Measurements from ENCODE around the gene AMPD1. TPM values are rescaled to one million over a fixed set of nuclear protein-coding genes. Genes with fewer than 3 reads are reported as not detected.

AMPD1 gene
- total RNA-seq (2014; rRNA removed; shearing (Covaris generic)) (not detected in 2 replicates), polyA plus RNA-seq (2016; fragmentation: Nextera tagmentation; extraction: Ambion mirVana) (0.27 TPM in 1 of 2 replicates, not detected in the other)
- long read RNA-seq: 0 reads

DNA sequence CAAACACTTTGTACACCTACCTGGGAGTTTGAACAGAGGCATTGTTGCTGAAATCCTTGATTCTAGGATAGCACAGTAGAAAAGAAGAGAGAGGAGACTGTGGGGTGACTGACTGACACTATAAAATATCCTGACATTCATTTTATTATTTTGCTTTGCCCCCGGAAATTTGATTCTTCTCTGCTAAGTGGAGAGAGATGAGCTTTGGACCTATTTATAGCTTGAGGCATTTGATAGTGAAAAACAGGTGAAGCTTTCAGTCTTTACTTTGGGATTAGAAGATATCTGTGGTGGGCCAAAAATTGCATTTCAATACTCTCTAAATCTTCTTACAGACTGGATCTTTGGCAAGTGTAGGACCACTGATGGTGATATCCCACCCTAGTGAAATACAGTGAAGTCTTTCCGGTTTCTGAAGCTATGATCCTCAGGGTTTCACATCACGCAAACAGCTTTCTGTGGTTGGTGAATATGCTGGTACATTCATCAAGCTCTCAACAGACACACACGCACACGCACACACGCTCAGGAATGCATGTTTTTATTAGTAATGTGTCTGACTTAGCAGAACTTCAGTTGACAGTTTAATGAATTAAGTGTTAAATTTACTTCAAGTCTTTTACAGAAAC lies at the start of gene AMPD1:
Gene AMPD1 (minus strand): TSS at position 117 of the 629 bp plus-strand sequence. CDS start 75 bp downstream, at position 42.
- Histone ChIP-seq H3K79me2 (replicated peaks; ENCODE audit: insufficient read depth) (no peaks in the 10 kb centered on the region), H3K36me3 (ENCODE audit: insufficient read depth) (no peaks in the 10 kb centered on the region), H3K27ac (ENCODE audit: low read depth) (no peak within 1 kb of the TSS), H3K9me2 (ENCODE audit: insufficient read depth) (no peaks in the 10 kb centered on the region), H4K20me1 (replicated peaks; ENCODE audit: insufficient read depth) (no peaks in the 10 kb centered on the region), H3K27me3 (ENCODE audit: insufficient read depth) (no peaks in the 10 kb centered on the region), H3K4me2 (no peak within 1 kb of the TSS), H3K4me3 (no peak within 1 kb of the TSS), H3F3A (replicated peaks; ENCODE audit: low read depth) (no peaks in the 10 kb centered on the region), H2AFZ (no peak within 1 kb of the TSS), H3K4me1 (ENCODE audit: insufficient read depth) (no peaks in the 10 kb centered on the region)
- Mint-ChIP-seq H3K4me3 (no peak within 1 kb of the TSS), H3K4me1 (no peaks in the 10 kb centered on the region), H3K27ac (no peak within 1 kb of the TSS), H3K27me3 (ENCODE audit: insufficient read depth, low read depth, poor library complexity) (peaks cover 1% of the 10 kb centered on the region), H3K36me3 (ENCODE audit: low read depth) (no peaks in the 10 kb centered on the region), H3K9me3 (no peaks in the 10 kb centered on the region)
- ATAC-seq: no peak
- DNase-seq (ENCODE audit: low spot score): no peak
- TF ChIP-seq, protein P1, sequence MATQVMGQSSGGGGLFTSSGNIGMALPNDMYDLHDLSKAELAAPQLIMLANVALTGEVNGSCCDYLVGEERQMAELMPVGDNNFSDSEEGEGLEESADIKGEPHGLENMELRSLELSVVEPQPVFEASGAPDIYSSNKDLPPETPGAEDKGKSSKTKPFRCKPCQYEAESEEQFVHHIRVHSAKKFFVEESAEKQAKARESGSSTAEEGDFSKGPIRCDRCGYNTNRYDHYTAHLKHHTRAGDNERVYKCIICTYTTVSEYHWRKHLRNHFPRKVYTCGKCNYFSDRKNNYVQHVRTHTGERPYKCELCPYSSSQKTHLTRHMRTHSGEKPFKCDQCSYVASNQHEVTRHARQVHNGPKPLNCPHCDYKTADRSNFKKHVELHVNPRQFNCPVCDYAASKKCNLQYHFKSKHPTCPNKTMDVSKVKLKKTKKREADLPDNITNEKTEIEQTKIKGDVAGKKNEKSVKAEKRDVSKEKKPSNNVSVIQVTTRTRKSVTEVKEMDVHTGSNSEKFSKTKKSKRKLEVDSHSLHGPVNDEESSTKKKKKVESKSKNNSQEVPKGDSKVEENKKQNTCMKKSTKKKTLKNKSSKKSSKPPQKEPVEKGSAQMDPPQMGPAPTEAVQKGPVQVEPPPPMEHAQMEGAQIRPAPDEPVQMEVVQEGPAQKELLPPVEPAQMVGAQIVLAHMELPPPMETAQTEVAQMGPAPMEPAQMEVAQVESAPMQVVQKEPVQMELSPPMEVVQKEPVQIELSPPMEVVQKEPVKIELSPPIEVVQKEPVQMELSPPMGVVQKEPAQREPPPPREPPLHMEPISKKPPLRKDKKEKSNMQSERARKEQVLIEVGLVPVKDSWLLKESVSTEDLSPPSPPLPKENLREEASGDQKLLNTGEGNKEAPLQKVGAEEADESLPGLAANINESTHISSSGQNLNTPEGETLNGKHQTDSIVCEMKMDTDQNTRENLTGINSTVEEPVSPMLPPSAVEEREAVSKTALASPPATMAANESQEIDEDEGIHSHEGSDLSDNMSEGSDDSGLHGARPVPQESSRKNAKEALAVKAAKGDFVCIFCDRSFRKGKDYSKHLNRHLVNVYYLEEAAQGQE (IDR thresholded peaks at IDR 0.05; ENCODE audit: unreplicated experiment): no peak
- TF ChIP-seq STAT1 (IDR thresholded peaks at IDR 0.05; ENCODE audit: unreplicated experiment) (no peak), CTCF (conservative IDR thresholded peaks at IDR 0.05; ENCODE audit: low read depth in 2 of 2) (no peak)

DNA sequence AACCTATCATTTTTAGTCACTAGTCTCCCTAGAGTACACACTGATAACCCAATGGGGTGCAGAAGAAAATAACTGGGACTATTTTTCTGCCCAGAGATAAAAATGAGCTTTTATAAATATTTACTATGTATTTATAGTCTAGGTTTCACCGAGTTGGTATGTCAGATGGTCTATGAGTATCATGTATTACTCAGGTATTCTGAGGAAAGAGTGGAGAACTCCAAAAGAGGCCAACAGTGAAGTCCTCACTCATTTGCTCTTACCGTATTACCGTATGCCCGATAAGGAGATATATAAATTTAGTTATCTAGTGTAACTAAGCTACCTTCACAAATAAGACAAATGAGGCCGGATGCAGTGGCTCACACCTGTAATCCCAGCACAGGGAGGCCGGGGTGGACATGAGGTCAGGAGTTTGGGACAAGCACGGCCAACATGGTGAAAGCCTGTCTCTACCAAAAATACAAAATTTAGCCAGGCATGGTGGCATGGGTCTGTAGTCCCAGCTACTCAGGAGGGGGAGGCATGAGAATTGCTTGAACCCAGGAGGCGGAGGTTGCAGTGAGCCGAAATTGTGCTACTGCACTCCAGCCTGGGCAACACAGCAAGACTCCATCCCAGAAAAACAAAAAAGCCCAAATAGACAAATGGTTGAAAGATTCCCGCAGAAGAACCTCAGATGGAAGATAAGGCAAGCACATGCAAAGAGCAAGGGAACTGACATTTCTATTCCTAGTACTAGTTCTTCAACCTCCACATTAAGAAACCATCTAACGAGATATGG lies 46.8 kb upstream of the AMPD1 start:
- H3K9me3 Mint-ChIP-seq: no peaks in the 10 kb centered on the region
- H3K27me3 ChIP-seq (ENCODE audit: insufficient read depth): no peaks in the 10 kb centered on the region
- no peak overlapping the region for H3K4me3 Mint-ChIP-seq
- DNase-seq (ENCODE audit: low spot score) (no peak), ATAC-seq (no peak)
- H3K9me2 ChIP-seq (ENCODE audit: insufficient read depth): no peaks in the 10 kb centered on the region
- no peak overlapping the region for H2AFZ ChIP-seq
- peaks cover 9% of the 10 kb centered on the region; the same call in 2 of the 3 replicates for H3K4me1 Mint-ChIP-seq
- H3K36me3 Mint-ChIP-seq (ENCODE audit: low read depth): peaks cover 81% of the 10 kb centered on the region
- peaks cover 51% of the 10 kb centered on the region for H4K20me1 ChIP-seq (replicated peaks; ENCODE audit: insufficient read depth)
- TF ChIP-seq POLR2AphosphoS5 (IDR thresholded peaks at IDR 0.05; ENCODE audit: low read depth): no peak
- no peak overlapping the region for H3K27ac ChIP-seq (ENCODE audit: low read depth)
- no peak overlapping the region for H3K4me3 ChIP-seq
- H3K27me3 Mint-ChIP-seq (ENCODE audit: insufficient read depth, low read depth, poor library complexity): no peaks in the 10 kb centered on the region
- H3K27ac Mint-ChIP-seq: peak overlapping the region; percentile 54; the same call in 1 of the 2 replicates
- H3K4me1 ChIP-seq (ENCODE audit: insufficient read depth): peaks cover 3% of the 10 kb centered on the region
- H3K4me2 ChIP-seq: no peak overlapping the region
- H3K79me2 ChIP-seq (replicated peaks; ENCODE audit: insufficient read depth): peaks cover 100% of the 10 kb centered on the region
- H3K36me3 ChIP-seq (ENCODE audit: insufficient read depth): peaks cover 20% of the 10 kb centered on the region
- H3F3A ChIP-seq (replicated peaks; ENCODE audit: low read depth): no peaks in the 10 kb centered on the region
